HT1080 (cell line): ENCODE results near the gene BMPR1B. TPM values are rescaled to one million over a fixed set of nuclear protein-coding genes. Genes with fewer than 3 reads are reported as not detected.
A peak's percentile ranks its signal among the peaks of the same experiment; 100 is the strongest.

Source experiments
- DNase-seq: peaks from one replicate; pipeline ENCODE4 v3.0.0-alpha.2; 2015; ENCODE audit warnings: low read depth
- total RNA-seq: library from RNA; depleted of rRNA; stranded (reverse); fragments of >200 nt; shearing (Covaris generic); gene quantifications from 2 replicates; pipeline ENCODE4 v1.2.3, GENCODE V29; 2014

The BMPR1B gene
- total RNA-seq, 1 experiment from 2014 or later: 3.2 TPM

DNA sequence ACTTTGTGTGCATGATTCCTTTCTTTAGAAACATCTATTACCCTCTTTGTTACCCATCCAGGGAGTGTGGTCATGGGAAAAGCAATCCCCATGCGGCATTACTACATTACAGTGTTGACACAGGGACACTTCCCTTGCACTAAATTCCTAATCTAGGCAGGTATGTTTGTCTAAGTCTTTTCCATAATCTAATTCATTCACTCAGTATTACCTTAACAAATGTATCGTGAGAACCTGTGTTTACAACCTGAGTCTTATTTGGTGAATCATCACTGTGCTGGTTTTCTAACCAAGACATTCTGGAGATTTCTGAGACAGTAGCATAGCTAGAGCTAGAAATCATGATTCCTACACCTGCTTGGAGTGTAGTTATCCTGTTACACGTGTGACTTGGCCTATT is 326.8 kb downstream of the BMPR1B start:
- DNase-seq: no peak

DNA sequence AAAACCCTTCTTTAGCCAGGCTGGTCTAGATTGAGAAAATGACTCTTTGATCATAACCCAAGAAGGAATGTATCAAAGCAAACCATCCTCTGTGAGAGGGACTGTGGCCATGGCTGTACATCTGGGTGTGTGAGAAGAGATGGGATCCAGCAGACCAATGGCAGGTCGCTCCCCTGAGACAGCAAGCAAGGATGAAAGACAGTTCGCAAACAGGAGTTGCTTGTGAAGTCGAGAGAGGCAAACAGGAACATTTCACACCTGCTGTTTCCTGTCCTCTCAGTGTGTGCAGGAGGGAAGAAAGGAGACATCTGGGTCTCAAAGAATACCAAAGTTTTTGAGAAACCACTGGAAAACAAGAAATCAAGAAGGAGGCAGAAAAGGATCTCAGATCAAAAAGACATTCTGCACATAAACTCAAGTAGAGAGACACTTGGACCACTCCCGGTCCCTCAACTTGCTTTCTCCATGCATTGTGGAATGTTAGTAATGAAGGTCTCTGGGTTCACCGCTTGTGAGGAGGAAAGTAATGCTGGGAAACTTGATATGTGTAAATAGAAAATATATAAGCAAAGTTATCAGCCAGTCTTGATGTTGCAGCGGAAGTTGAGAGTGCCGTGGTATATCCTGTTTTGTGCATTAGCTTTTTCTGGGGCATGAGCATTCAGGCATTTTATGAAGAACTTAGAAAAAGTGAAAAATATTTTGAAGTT is 327.5 kb downstream of the BMPR1B start:
- DNase-seq: no peak

DNA sequence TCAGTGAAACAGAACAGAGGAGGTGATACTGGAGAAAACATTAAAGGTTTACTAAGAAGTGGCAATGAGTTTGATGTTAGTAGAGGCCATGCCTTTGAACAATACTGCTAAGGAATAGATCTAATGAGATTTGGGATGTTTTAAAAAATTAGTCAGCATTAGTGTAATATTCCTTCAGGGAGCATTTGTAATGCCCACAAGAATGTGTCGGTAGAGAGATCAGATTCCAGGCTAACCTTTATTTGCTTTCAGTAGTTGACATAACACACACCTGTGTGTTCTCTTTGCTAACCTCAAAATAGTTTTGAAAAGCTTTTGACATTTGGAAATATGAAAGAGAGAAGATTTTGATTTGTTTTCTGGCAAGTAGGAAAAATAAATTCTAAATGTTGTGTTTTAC is 328.8 kb downstream of the BMPR1B start:
- no peak for DNase-seq

DNA sequence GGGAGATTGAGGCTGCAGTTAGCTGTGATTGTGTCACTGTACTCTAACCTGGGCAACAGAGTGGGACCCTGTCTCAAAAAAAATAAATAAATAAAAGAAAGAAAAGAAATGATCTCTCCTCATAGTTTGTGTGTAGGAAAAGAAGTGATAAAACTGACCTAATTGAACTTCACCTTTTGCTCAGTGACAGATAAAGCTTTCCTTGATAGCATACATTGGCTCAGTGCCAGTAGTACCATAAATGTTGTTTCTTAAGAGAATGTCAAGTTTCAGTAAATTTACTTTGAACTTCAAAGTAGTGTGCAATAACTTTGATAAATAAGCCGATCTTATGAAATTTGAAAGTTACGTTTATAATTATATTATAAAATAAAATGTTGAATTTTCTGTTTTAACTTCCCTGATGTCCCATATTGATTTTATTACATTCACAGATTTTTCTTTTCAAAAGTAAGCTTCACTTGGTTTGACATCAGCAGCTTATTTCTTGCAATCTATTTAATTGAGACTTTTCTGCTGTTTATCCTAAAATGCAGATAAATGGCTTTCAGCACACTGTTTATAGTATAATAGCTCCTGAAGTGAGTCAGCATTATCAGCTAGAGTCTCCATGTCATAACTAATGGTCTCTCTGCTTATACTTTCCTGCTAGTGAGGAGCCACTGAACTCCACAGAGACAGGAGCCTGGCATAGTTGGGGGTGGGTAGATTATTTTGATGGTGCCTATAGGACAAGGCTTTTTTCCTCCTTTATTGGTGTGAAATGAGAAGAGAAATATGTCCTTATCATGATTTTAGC is 330.1 kb downstream of the BMPR1B start:
- no peak for DNase-seq

DNA sequence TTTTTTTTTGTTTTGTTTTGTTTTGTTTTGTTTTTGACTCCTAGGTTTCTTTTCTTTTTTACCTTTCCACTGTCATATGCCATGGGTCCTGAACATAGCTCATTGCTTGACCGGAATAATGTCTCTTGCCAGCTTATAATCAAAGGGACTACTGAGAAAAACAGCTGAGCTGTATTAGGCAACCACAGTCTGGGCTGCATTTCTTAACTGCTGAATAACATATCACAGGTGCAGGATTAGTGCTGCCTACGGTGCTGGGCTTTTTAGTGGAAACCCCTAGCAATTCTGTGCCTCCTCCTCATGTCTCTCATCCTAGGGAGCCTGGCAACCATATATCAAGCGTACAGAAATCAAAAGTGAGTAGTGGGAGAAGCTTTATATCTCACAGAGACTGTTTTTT is 333.5 kb downstream of the BMPR1B start:
- DNase-seq: no peak

DNA sequence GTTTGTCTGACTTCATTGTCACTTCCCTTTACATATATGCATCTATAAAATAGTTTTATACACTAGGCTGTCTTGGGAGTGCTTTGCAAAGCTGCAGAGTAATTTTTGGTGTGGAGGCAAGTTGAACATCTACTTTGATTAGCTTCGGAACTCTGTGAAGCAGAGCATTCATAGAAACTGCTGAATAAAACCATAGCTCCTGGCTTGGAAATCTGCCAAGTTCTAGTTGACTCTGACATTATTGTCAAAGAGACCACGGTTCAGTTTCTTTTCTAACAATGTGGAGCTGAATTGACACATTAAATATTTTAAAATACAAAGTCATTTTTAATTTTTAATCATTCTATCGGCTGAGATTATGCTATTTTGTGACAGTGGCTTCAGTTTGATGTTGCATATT is 335.0 kb downstream of the BMPR1B start:
- no peak for DNase-seq

DNA sequence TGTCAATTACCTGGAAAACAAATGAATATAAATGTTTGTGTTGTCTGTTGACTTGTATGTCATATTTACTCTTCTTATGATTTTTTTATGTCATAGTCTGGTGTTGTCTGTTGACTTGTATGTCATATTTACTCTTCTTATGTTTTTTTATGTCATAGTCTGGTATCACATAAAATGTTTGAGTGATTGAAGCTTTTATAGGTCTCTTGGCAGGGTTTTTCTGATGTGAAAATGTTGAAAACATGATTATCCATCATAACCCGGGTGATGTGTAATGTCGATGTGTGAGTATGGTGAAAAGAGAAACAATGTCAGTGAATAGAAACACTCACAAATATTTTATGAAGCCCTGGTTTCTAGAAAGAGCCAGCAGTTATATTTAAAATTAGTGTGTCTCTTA is 335.7 kb downstream of the BMPR1B start:
- no peak for DNase-seq

DNA sequence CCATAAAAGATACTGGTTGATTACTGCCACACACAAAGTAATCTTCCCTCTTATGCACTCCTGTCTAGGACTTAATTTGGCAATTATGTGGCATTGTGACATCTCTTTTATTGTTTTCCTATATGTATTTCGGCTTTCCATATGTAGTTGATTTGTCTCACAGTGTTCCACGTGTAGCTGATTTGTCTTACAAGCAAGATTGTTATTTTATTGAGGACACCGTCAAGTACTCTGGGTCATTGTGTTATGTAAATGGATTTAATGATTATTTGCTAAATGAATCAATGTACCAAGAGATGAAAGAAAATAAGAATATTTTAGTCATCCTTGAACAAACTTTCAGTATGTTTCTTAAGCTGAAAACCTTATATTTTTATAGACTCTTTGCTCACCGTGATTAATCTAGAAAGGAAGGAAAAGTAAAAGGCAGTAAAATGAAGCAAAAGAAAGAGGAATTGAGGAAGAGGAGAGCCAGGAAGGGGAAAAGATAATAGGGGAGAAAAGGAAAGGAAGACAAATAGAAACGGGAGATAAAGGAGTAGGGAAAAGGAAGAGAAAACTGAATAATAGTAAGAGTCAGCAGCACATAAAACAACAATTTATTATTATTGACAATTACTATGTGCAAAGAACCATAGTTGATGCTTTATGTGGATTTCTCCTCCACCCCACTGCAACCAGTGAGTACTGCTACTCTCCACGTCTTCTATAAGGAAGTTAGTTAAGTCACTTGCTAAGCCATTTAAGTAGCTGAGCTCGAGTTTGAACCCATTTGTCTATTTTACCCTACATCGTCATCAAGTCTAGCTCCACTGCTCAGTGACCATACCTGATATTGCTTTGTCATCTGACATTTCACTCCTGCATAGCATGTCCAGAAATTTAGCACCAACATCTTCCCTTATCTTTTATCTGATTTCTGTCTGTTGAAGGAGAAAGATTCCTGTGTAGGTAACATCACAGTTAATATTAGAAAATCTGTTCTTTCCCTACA is 336.5 kb downstream of the BMPR1B start:
- no peak for DNase-seq

DNA sequence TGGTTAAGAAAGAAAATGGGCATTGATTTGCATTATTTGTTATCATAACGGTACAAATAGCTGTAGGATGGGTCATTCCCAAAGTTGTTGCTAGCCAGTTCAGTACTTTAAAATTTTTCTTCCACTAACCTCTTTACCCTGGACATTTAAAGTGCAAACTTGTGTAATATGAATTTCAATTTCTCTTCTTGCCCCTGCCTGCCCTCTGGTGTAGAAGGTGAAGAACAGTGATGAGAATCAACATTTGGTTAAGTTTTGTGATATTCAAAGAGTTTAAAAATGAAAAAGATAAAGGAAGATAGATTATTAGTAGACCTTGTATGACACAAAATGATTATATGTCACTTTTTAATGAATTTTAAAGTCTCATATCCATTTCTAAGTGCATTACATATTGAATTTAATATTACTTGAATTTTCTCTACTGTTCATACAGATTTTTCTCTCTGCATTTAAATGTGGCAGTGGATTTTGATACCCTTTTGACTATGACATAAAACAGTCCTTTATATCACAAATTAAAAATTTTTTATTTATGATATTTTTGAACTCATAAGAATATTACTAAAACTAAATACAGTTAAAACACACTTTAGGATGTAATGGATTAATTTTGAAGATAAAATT is 337.7 kb downstream of the BMPR1B start:
- DNase-seq: peak; percentile 26

DNA sequence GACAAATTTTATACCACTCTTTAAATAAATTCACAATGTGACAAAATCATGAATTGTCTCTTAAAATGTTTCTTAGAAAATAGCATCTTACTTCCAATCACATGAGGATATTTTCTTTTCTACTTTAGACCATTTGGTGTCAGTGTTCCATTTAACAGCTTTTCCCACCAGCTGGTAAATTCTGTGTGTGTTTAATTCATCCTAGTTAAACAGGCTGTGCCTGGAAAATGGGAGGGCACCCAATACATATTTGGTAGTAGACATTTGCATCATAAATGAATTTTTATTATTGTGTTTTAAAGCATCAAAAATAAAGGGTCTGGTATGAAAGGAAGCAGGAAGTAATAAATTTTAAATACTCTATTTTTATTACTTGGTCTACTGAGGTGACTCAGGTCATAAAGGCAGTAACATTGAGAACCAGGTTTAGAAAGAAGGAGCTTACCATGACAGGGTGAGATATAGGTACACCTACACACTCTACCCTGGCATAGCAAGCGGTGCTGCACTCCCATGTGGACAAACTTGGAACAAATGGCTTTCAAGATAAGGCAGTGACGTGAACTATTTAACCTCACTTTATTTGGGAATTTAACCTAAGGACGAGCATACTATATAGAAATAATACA is 344.5 kb downstream of the BMPR1B start:
- no peak for DNase-seq

DNA sequence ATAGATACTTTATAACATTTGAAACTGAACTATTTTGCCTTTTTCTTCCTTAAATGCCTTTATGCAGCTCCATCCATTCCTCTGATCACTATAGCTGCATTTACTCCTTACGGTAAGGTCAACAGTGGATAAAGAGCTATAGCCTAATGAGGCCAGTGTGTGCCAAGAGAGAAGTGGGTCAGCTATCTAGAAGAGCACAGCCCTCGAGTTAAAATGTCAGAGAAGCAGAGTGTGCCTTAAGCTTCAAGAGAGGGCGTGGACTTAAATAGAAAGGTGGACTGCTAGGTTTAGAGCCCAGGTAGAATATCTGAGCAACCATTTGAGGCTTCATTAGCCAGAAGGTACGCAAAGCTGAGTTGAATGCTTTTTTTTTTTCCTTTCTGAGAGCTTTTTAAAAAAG is 347.4 kb downstream of the BMPR1B start:
- no peak for DNase-seq

DNA sequence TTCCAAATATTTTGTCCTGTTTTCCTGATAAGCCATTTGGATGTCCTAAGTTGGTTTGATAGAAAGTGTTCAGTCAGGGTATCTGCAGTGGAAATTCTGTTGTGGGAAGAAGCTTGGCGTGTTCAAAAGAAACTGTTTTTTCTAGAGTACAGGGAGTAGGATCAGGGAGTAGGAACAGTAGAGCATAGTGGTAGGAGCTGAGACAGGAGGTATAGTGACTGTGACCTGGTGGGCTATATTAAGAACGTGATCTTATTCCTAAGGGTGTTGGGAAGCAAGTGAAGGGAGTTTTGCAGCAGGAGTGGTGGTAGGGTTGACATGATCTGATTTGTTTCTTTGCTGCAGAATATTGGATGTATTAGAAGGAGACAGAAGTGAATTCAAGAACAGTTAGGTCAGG is 348.2 kb downstream of the BMPR1B start:
- DNase-seq: no peak

DNA sequence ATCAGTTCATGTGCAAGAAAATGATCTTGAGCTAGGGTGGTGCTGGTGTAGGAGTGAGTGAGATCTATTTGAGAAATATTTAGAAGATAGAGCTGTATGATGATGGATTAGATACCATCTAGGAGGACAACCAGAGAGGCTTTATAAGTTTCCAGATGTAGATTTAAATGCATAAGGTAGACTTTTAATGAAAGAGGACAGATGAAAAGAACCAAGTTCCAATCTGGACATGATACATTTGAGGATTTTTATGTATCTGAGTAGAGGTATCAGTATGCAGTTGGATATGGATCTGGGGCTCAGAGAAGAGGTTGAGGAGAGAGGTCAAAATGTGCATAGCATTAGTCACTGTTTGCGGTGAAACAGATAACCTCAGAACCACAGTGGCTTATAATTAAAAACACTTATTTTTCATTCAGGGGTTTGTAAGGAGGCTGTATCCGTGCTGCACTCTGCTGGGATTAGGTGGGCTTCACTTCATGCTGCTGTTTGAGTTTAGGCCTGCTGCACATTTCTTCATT is 348.7 kb downstream of the BMPR1B start:
- peak; percentile 68 for DNase-seq

DNA sequence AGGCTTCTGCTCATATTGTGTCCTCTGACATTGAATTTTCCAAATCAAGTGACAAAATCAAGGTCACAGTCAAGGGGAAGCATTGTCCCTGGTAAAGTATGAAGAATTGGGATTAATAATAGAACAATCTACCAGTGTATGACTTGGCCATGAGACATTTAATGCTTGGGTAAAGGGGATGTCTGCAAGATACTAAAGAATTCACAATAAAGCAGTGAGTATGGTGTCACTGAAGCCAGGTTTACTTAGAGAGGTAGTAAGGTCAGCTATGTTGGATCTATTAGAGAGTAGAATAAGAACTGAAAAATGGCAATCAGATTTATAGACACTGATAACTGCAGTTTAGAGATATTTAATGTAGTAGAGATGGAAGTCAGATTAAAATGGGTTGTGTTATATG is 349.2 kb downstream of the BMPR1B start:
- no peak for DNase-seq

DNA sequence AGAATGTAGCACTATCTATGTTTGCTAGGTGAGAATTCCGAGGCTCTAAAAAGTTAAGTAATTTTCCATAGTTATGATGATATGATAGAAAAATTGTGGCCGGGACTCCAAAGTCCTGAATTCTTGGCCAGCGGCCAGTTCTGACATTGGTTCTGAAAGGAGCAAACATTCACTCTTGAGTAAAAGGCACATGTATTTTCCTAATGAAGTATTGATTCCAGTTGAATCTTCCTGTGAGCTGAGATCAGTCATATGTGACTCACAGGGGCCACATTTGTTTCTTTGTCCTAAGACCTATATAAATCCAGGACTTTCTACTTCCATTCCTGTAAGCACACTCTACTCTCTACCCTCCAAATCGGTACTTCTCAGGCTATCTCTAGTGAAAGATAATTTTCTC is 349.9 kb downstream of the BMPR1B start:
- DNase-seq: peak; percentile 70

DNA sequence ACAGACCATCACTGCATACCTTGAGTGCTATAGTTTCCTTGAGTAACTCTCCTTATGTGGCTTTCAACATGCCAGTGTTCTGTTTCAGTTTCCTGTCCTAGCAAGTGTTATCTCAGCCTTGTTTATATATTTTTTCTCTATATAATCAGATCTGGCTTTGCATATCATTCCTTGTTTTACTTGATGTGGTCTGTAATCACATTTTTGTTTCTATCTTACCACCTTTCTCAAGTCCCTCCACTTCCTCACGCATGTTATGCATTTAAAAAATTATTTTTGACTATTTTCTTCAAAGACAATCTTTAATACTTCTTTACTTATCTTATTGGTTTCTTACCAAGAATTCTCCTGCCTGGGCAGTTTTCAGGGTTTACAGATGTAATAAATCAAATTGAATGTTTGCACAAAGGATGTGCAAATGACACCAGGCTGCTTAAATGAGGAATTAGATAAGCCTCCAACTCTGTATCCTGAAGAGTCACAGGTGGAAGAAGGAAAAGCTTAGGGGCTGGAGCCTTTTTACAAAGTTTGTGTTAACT is 351.2 kb downstream of the BMPR1B start:
- DNase-seq: no peak

DNA sequence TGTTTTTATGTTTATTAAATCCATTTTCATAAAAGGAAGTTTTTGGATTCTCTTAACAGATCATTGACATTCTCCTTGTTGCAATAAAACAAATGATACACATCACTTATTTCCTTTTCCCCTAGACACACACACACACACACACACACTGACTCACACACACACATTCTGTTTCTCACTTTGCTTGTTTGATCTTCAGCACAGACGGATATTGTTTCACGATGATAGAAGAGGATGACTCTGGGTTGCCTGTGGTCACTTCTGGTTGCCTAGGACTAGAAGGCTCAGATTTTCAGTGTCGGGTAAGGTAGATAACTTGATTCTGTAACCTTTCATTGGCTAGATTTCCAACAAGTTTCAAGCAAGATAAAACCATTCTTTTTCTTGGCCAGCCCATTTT is 356.8 kb downstream of the BMPR1B start:
- DNase-seq: peak; percentile 64

DNA sequence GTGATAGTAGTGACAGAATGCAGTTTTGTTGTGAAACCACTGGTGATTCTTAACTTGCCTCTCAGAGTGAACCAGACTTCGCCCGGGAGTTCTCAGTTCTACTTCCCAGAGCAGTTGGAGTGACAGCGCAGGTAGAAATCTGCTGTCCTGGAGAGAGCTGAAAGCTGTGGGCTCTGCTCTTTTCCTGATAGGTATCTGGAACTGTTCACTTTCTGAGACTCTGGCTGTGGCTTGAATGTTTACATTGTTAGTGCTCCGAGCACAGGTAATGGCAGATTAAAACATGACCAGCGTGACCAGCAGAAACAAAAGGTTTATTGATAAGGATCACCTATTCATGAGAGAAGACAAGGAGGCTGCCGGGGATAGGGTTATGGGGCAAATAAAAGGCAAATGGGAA is 360.7 kb downstream of the BMPR1B start:
- no peak for DNase-seq

DNA sequence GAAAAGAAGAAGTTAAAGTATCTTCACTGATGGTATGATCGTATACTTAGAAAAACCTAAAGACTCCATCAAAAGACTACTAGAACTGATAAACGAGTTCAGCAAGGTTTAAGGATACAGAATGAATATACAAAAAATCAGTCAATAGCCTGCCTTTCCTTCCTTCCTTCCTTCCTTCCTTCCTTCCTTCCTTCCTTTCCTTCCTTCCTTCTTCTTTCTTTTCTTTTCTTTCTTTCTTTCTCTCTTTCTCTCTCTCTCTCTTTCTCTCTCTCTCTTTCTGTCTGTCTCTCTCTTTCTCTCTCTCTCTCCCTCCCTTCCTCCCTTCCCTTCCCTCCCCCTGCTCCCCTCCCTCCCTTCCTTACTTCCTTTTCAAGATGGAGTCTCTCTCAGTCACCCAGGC is 362.7 kb downstream of the BMPR1B start:
- no peak for DNase-seq

DNA sequence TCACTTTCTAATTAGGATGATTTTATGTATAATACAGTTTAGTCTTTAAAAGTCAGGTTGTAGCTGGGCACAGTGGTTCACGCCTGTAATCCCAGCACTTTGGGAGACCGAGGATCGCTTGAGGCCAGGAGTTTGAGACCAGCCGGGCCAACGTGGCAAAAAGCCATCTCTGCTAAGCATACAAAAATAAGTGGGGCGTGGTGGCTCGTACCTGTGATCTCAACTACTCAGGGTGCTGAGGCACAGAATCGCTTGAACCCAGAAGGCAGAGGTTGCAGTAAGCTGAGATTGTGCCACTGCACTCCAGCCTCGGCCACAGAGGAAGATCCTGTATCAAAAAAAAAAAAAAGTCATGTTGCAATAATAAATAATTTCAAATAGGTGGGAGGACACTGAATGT is 364.2 kb downstream of the BMPR1B start:
- no peak for DNase-seq
